ENCODE data around the gene RSL1D1.

RSL1D1 gene

GRCh38 chr16:11851294-11852091, at the start of gene RSL1D1:
Gene RSL1D1 (minus strand): TSS chr16:11851542. CDS start chr16:11851512, 30 bp downstream.
- Mint-ChIP-seq H3K4me3 (peak within 1 kb of the TSS; percentile 97), H3K36me3 (peaks cover 10% of the 10 kb centered on the region), H3K4me1 (peaks cover 18% of the 10 kb centered on the region), H3K9me3 (no peaks in the 10 kb centered on the region), H3K27me3 (no peaks in the 10 kb centered on the region), H3K27ac (peak within 1 kb of the TSS; percentile 96)
- ATAC-seq (ENCODE audit: low read depth) (peak; percentile 91), DNase-seq (ENCODE audit: low spot score in 2 of 2) (peak; percentile 96 to 98)

- Mint-ChIP-seq H3K27me3 (no peaks in the 10 kb centered on the region), H3K9me3 (no peaks in the 10 kb centered on the region), H3K4me1 (peaks cover 19% of the 10 kb centered on the region), H3K4me3 (no peak overlapping the region), H3K36me3 (peaks cover 5% of the 10 kb centered on the region), H3K27ac (no peak overlapping the region)
- DNase-seq (ENCODE audit: low spot score in 2 of 2) (no peak), ATAC-seq (ENCODE audit: low read depth) (no peak)
Measured at GRCh38 chr16:11901091-11901490, 49.7 kb upstream of the RSL1D1 start.

- Mint-ChIP-seq H3K9me3 (no peaks in the 10 kb centered on the region), H3K27ac (peak overlapping the region; percentile 1), H3K4me3 (no peak overlapping the region), H3K27me3 (no peaks in the 10 kb centered on the region), H3K36me3 (peaks cover 7% of the 10 kb centered on the region), H3K4me1 (peaks cover 13% of the 10 kb centered on the region)
- no peak for DNase-seq (ENCODE audit: low spot score in 2 of 2)
- ATAC-seq (ENCODE audit: low read depth), result no peak
Measured at GRCh38 chr16:11896486-11897176, 45.3 kb upstream of the RSL1D1 start.

- no peaks in the 10 kb centered on the region for H3K27me3 Mint-ChIP-seq
- H3K9me3 Mint-ChIP-seq, result no peaks in the 10 kb centered on the region
- H3K27ac Mint-ChIP-seq, result no peak overlapping the region
- H3K4me3 Mint-ChIP-seq, result no peak overlapping the region
- ATAC-seq (ENCODE audit: low read depth), result no peak
- peaks cover 2% of the 10 kb centered on the region for H3K4me1 Mint-ChIP-seq
- peaks cover 8% of the 10 kb centered on the region for H3K36me3 Mint-ChIP-seq
- no peak for DNase-seq (ENCODE audit: low spot score in 2 of 2)
Measured at GRCh38 chr16:11893571-11893970, 42.2 kb upstream of the RSL1D1 start.

- ATAC-seq (ENCODE audit: low read depth), result no peak
- Mint-ChIP-seq H3K36me3 (peaks cover 8% of the 10 kb centered on the region), H3K27ac (no peak overlapping the region), H3K9me3 (no peaks in the 10 kb centered on the region), H3K4me1 (peaks cover 2% of the 10 kb centered on the region), H3K4me3 (no peak overlapping the region), H3K27me3 (no peaks in the 10 kb centered on the region)
- no peak for DNase-seq (ENCODE audit: low spot score in 2 of 2)
Measured at GRCh38 chr16:11892761-11893160, 41.4 kb upstream of the RSL1D1 start.

- Mint-ChIP-seq H3K4me3 (no peak overlapping the region), H3K4me1 (peaks cover 2% of the 10 kb centered on the region), H3K36me3 (peaks cover 16% of the 10 kb centered on the region), H3K9me3 (no peaks in the 10 kb centered on the region), H3K27ac (no peak overlapping the region), H3K27me3 (no peaks in the 10 kb centered on the region)
- ATAC-seq (ENCODE audit: low read depth) (no peak), DNase-seq (ENCODE audit: low spot score in 2 of 2) (no peak)
Measured at GRCh38 chr16:11890231-11890965, 39.1 kb upstream of the RSL1D1 start.

GRCh38 chr16:11886881-11887280, 35.5 kb upstream of the RSL1D1 start:
- Mint-ChIP-seq H3K36me3 (peaks cover 14% of the 10 kb centered on the region), H3K9me3 (no peaks in the 10 kb centered on the region), H3K4me1 (no peaks in the 10 kb centered on the region), H3K27me3 (no peaks in the 10 kb centered on the region), H3K4me3 (no peak overlapping the region), H3K27ac (no peak overlapping the region)
- ATAC-seq (ENCODE audit: low read depth), result no peak
- DNase-seq (ENCODE audit: low spot score in 2 of 2), result no peak

- no peak for DNase-seq (ENCODE audit: low spot score in 2 of 2)
- Mint-ChIP-seq H3K36me3 (peaks cover 20% of the 10 kb centered on the region), H3K27me3 (no peaks in the 10 kb centered on the region)
Measured at GRCh38 chr16:11884035-11884434, 32.7 kb upstream of the RSL1D1 start.

GRCh38 chr16:11880007-11880406, 28.7 kb upstream of the RSL1D1 start:
- Mint-ChIP-seq H3K27me3 (no peaks in the 10 kb centered on the region), H3K9me3 (no peaks in the 10 kb centered on the region), H3K4me3 (no peak overlapping the region), H3K4me1 (no peaks in the 10 kb centered on the region), H3K36me3 (peaks cover 21% of the 10 kb centered on the region), H3K27ac (no peak overlapping the region)
- ATAC-seq (ENCODE audit: low read depth), result no peak
- DNase-seq (ENCODE audit: low spot score in 2 of 2), result no peak

More at GRCh38 chr16:11884035-11884434, 32.7 kb upstream of the RSL1D1 start:
- H3K4me3 Mint-ChIP-seq, result no peak overlapping the region
- no peaks in the 10 kb centered on the region for H3K9me3 Mint-ChIP-seq
- no peak overlapping the region for H3K27ac Mint-ChIP-seq
- ATAC-seq (ENCODE audit: low read depth), result no peak
- H3K4me1 Mint-ChIP-seq, result no peaks in the 10 kb centered on the region

GRCh38 chr16:11877374-11877773, 26.0 kb upstream of the RSL1D1 start:
- H3K4me3 Mint-ChIP-seq, result no peak overlapping the region
- no peaks in the 10 kb centered on the region for H3K27me3 Mint-ChIP-seq
- no peak overlapping the region for H3K27ac Mint-ChIP-seq
- no peaks in the 10 kb centered on the region for H3K4me1 Mint-ChIP-seq
- ATAC-seq (ENCODE audit: low read depth) (no peak), DNase-seq (ENCODE audit: low spot score in 2 of 2) (no peak)
- H3K9me3 Mint-ChIP-seq, result no peaks in the 10 kb centered on the region
- H3K36me3 Mint-ChIP-seq, result peaks cover 26% of the 10 kb centered on the region

- Mint-ChIP-seq H3K4me3 (no peak overlapping the region), H3K9me3 (no peaks in the 10 kb centered on the region), H3K27me3 (no peaks in the 10 kb centered on the region), H3K27ac (peak overlapping the region; percentile 21), H3K4me1 (no peaks in the 10 kb centered on the region), H3K36me3 (peaks cover 25% of the 10 kb centered on the region)
- DNase-seq (ENCODE audit: low spot score in 2 of 2) (no peak), ATAC-seq (ENCODE audit: low read depth) (no peak)
Measured at GRCh38 chr16:11876306-11876705, 25.0 kb upstream of the RSL1D1 start.

- DNase-seq (ENCODE audit: low spot score in 2 of 2) (no peak), ATAC-seq (ENCODE audit: low read depth) (no peak)
- H3K36me3 Mint-ChIP-seq, result peaks cover 23% of the 10 kb centered on the region
- no peaks in the 10 kb centered on the region for H3K27me3 Mint-ChIP-seq
- H3K9me3 Mint-ChIP-seq, result no peaks in the 10 kb centered on the region
- H3K27ac Mint-ChIP-seq, result no peak overlapping the region
- H3K4me1 Mint-ChIP-seq, result no peaks in the 10 kb centered on the region
- H3K4me3 Mint-ChIP-seq, result no peak overlapping the region
Measured at GRCh38 chr16:11875721-11876120, 24.4 kb upstream of the RSL1D1 start.

- H3K27ac Mint-ChIP-seq, result no peak overlapping the region
- ATAC-seq (ENCODE audit: low read depth), result no peak
- no peaks in the 10 kb centered on the region for H3K9me3 Mint-ChIP-seq
- H3K4me1 Mint-ChIP-seq, result peaks cover 3% of the 10 kb centered on the region
- H3K27me3 Mint-ChIP-seq, result no peaks in the 10 kb centered on the region
- H3K4me3 Mint-ChIP-seq, result no peak overlapping the region
- DNase-seq (ENCODE audit: low spot score in 2 of 2), result no peak
- peaks cover 10% of the 10 kb centered on the region for H3K36me3 Mint-ChIP-seq
Measured at GRCh38 chr16:11871193-11871592, 19.9 kb upstream of the RSL1D1 start.

GRCh38 chr16:11870399-11870798, 19.1 kb upstream of the RSL1D1 start:
- no peak for ATAC-seq (ENCODE audit: low read depth)
- DNase-seq (ENCODE audit: low spot score in 2 of 2), result no peak
- Mint-ChIP-seq H3K27ac (no peak overlapping the region), H3K36me3 (peaks cover 7% of the 10 kb centered on the region), H3K4me1 (peaks cover 5% of the 10 kb centered on the region), H3K9me3 (no peaks in the 10 kb centered on the region), H3K4me3 (no peak overlapping the region), H3K27me3 (no peaks in the 10 kb centered on the region)
